ENCODE data around the gene PPEF1.
"Not testable (repeated sequence)": the region's sequence is repeated elsewhere in the genome, so short reads cannot be mapped to it uniquely, and the experiment has no call there.

DNA sequence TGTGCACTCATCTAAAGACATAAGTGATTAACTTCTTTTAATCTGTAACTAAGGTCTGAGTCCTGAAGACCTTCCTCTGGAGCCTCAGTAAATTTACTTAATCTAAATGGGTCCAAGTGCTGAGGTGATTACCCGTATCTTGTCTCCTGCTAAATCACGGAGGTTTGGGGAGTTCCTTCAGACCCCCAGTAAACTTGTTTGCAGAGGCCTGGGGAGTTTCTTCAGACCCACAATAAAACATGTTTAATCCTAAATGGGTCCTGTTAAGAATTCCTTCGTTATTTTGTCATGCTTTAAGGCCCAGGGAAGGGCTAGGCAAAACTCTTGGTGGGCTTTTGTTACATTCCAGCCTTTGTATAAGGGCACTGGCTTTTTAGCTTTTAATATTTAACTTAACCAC is 140.5 kb downstream of the PPEF1 start:
- TF ChIP-seq, protein P1, sequence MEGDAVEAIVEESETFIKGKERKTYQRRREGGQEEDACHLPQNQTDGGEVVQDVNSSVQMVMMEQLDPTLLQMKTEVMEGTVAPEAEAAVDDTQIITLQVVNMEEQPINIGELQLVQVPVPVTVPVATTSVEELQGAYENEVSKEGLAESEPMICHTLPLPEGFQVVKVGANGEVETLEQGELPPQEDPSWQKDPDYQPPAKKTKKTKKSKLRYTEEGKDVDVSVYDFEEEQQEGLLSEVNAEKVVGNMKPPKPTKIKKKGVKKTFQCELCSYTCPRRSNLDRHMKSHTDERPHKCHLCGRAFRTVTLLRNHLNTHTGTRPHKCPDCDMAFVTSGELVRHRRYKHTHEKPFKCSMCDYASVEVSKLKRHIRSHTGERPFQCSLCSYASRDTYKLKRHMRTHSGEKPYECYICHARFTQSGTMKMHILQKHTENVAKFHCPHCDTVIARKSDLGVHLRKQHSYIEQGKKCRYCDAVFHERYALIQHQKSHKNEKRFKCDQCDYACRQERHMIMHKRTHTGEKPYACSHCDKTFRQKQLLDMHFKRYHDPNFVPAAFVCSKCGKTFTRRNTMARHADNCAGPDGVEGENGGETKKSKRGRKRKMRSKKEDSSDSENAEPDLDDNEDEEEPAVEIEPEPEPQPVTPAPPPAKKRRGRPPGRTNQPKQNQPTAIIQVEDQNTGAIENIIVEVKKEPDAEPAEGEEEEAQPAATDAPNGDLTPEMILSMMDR (IDR thresholded peaks at IDR 0.05; ENCODE audit: insufficient read depth, low read depth, low read length), result not testable (repeated sequence)
- not testable (repeated sequence) for TF ChIP-seq EZH2 (IDR thresholded peaks at IDR 0.05; ENCODE audit: insufficient read depth, low read length)
